Type B pancreatic cell (in vitro differentiated cells): ENCODE results near the gene WNT6. TPM values are rescaled to one million over a fixed set of nuclear protein-coding genes. Genes with fewer than 3 reads are reported as not detected.

Experiments
- DNase-seq: peaks from one replicate; pipeline ENCODE4 v3.0.0; 2021; ENCODE audit warnings: mixed read lengths; ENCODE audit not compliant: unreplicated experiment; ENCODE audit errors: extremely low spot score
- H3K27ac Mint-ChIP-seq: 2 replicates; pipeline ENCODE4 v1.8.0; 2021; ENCODE audit warnings: mild to moderate bottlenecking, mixed read lengths
- H3K27me3 Mint-ChIP-seq: 2 replicates; pipeline ENCODE4 v1.8.0; 2021; ENCODE audit warnings: mixed read lengths
- H3K36me3 Mint-ChIP-seq: 2 replicates; pipeline ENCODE4 v1.8.0; 2021; ENCODE audit warnings: mixed read lengths
- H3K4me1 Mint-ChIP-seq: one replicate; pipeline ENCODE4 v1.8.0; 2021; ENCODE audit warnings: mixed read lengths; ENCODE audit not compliant: unreplicated experiment
- H3K4me3 Mint-ChIP-seq: 2 replicates; pipeline ENCODE4 v1.8.0; 2021; ENCODE audit warnings: mild to moderate bottlenecking, mixed read lengths
- H3K9me3 Mint-ChIP-seq: 2 replicates; pipeline ENCODE4 v1.8.0; 2021; ENCODE audit warnings: mixed read lengths
- total RNA-seq: library from RNA; stranded (reverse); gene quantifications from 2 replicates; pipeline ENCODE4 v1.2.1, GENCODE V29; 2021; ENCODE audit warnings: low replicate concordance
- TF ChIP-seq, protein P1 (sequence below): fragments of 200-600 bp; sonication (generic); conservative IDR thresholded peaks from 2 replicates; pipeline ENCODE4 v1.5.0; 2021; ENCODE audit warnings: antibody characterized with exemption, mild to moderate bottlenecking

The WNT6 gene
- total RNA-seq, 1 donor from 2014 or later, result 24.7 TPM

DNA sequence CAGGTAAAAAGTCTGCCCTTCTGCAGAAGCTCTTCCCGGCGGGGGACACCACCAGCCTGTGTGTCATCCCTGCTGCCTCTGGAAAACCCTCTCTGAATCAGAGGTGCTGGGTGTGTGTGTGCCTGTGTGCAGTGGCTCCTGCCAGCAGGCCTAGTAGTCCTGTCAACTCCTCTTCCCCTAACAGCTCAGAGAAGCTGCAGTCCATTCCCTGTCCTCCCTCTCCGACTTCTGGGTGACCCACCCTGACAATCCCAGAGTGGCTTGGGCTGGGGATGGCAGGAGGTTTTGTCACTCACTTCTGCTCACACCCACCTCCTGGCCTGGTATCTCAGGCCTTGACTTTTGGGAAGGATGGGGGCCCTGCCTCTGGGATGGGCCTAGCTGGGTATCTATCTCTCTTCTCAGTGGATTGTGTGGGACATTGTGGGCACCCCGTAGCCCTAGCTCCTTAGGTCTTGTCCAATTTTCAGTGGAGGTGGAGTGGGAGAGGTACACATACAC is 23.3 kb downstream of the WNT6 start:
- H3K9me3 Mint-ChIP-seq, result no peaks in the 10 kb centered on the region
- TF ChIP-seq, protein P1, sequence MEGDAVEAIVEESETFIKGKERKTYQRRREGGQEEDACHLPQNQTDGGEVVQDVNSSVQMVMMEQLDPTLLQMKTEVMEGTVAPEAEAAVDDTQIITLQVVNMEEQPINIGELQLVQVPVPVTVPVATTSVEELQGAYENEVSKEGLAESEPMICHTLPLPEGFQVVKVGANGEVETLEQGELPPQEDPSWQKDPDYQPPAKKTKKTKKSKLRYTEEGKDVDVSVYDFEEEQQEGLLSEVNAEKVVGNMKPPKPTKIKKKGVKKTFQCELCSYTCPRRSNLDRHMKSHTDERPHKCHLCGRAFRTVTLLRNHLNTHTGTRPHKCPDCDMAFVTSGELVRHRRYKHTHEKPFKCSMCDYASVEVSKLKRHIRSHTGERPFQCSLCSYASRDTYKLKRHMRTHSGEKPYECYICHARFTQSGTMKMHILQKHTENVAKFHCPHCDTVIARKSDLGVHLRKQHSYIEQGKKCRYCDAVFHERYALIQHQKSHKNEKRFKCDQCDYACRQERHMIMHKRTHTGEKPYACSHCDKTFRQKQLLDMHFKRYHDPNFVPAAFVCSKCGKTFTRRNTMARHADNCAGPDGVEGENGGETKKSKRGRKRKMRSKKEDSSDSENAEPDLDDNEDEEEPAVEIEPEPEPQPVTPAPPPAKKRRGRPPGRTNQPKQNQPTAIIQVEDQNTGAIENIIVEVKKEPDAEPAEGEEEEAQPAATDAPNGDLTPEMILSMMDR, result no peak
- H3K36me3 Mint-ChIP-seq, result peaks cover 5% of the 10 kb centered on the region
- peaks cover 28% of the 10 kb centered on the region for H3K4me1 Mint-ChIP-seq
- peak overlapping the region; percentile 72 for H3K4me3 Mint-ChIP-seq
- DNase-seq, result no peak
- peaks cover 77% of the 10 kb centered on the region for H3K27me3 Mint-ChIP-seq
- peak overlapping the region; percentile 75 for H3K27ac Mint-ChIP-seq

DNA sequence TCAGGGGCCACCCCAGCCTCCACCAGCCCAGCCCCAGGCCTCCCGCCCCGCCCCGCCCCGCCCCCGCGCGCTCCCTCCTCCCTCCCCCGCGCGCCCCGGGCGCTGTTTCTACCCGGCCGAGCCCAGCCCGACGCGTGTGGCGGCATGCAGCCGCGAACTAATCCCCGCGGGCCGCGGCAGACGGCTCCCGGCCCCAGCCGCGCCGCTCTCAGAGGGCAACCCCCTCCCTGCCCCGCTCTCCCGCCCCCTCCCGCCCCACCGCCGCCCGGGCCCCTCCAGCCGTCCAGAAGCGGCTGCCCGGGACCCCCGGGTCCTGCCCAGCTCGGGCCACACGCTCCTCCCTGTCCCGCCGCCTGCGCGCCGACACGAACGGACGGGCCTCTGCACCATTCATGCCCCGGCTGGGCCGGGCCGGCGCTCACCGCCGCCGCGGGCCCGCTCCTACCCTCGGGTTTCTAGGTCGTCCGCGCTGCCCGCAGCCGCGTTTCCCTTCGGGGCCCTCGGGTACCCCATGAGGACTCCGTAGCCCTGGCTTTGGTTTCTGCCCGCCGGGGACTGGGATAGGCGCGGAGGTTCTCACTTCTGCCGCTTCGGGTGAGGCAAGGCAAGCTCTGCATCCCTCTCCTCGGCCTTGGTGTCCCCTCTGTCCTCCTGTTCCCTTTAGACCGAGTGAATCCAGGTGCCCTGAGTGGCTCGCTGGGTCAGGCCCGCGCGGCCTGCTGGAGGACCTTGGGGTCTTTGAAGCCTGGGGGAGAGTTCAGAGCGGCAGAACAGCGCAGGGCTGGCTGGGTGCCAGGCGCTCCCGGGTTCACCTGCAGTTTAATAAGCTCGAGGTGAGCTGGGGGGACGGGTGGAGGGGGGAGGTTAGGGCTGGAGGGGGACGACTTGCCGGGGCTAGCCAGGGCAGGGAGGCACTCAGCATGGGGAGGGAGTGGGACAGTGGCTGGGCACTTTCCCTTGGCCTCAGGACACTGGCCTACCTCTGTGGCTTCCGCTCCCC is 24.2 kb downstream of the WNT6 start:
- peak overlapping the region; percentile 77 for H3K4me3 Mint-ChIP-seq
- H3K27ac Mint-ChIP-seq, result peak overlapping the region; percentile 87
- TF ChIP-seq, protein P1, result no peak
- no peaks in the 10 kb centered on the region for H3K9me3 Mint-ChIP-seq
- H3K4me1 Mint-ChIP-seq, result peaks cover 28% of the 10 kb centered on the region
- peaks cover 5% of the 10 kb centered on the region for H3K36me3 Mint-ChIP-seq
- H3K27me3 Mint-ChIP-seq, result peaks cover 76% of the 10 kb centered on the region
- peak; percentile 70 for DNase-seq

DNA sequence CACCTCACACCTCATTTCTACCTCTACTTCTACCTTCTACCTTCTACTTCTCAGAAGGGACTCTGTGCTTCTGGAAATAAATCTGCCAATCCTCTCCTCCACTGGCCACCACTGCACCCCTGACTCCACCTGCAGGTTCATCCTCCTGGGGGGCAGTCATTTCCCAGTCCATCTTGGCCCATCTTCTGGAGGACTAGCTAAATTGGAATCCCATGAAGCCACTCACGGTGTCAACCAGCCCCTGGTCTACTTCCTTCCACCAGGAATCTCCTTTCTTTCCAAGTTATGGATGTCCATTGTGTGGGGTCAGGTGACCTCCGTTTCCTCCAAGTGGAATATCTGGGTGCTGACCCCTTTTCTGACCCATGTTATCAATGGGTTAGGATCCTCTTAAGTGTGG is 24.9 kb downstream of the WNT6 start:
- TF ChIP-seq, protein P1, result no peak
- Mint-ChIP-seq H3K4me3 (peak overlapping the region; percentile 77), H3K27ac (peak overlapping the region; percentile 87), H3K27me3 (peaks cover 78% of the 10 kb centered on the region), H3K9me3 (no peaks in the 10 kb centered on the region), H3K4me1 (peaks cover 25% of the 10 kb centered on the region), H3K36me3 (peaks cover 5% of the 10 kb centered on the region)
- no peak for DNase-seq

DNA sequence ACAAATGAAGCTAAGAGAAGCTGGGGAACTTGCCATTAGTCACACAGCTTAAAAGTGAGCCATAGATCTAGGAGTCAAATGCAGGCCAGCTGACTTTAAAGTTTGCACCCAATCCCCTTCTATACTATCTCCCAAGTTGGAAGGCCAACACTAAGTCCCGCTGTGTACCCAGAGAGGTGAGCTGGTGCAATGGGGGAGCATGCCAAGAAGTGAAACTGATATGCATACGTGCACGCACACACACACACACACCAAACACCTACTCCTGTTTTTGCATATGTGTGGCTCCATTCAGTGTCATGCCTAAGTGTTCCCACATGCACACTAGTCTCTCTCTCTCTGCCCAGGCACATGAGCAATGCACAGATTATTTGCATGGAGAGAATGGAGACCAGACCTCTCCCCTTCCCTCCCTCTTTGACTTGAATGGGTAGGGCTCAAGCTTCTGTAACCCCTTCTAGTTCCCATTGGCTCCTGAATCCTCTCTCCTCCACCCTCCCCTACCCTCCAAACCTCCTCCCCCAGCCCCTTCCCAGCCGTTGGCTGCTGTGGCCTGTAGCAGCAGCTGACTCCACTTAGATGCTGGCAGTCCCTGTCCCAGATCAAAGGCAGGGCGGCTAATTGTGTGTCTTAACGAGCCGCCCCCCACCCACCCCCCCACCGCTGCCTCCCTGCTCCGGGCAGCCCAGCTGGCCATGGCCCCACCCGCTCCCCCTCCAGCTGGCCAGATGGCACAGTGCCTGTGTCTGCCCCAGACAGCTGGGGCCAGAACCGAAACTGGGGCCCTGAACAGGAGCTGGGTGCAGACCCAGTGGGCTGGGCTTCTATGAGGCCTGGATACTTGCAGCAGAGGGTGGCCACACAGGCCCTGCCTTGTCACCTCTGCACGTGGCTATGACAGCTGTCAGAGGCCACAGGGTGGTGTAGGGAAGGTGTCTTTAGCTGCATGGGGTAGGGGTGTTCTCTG is 26.7 kb downstream of the WNT6 start:
- no peaks in the 10 kb centered on the region for H3K9me3 Mint-ChIP-seq
- peak overlapping the region; percentile 54 for H3K27ac Mint-ChIP-seq
- H3K4me3 Mint-ChIP-seq, result peak overlapping the region; percentile 26
- H3K4me1 Mint-ChIP-seq, result peaks cover 22% of the 10 kb centered on the region
- H3K36me3 Mint-ChIP-seq, result peaks cover 5% of the 10 kb centered on the region
- DNase-seq, result no peak
- peaks cover 78% of the 10 kb centered on the region for H3K27me3 Mint-ChIP-seq
- TF ChIP-seq, protein P1, result no peak

DNA sequence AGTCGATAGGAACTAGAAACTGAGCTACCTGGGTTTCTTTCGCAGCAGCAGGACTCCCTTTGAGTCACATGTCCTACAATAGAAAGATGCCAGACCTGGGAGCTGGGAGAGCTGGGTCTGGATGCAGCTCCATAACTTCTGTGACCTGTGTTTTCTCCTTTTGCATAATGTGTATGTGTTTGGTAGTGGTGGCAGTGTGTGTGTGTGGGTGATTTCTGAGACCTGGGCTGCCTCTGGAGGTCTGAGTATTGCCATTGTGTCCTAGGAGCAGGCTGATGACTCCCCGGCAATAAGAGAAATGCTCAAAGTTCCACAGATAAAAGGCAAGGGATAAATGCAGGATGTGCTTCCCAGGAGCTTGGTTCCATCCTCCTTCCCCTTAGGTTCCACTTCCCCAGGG is 27.5 kb downstream of the WNT6 start:
- H3K9me3 Mint-ChIP-seq, result no peaks in the 10 kb centered on the region
- H3K4me3 Mint-ChIP-seq, result peak overlapping the region; percentile 27
- H3K36me3 Mint-ChIP-seq, result no peaks in the 10 kb centered on the region
- TF ChIP-seq, protein P1, result no peak
- peaks cover 17% of the 10 kb centered on the region for H3K4me1 Mint-ChIP-seq
- no peak for DNase-seq
- H3K27ac Mint-ChIP-seq, result no peak overlapping the region
- peaks cover 78% of the 10 kb centered on the region for H3K27me3 Mint-ChIP-seq
